ENCODE data around the gene NEURL1B.

DNA sequence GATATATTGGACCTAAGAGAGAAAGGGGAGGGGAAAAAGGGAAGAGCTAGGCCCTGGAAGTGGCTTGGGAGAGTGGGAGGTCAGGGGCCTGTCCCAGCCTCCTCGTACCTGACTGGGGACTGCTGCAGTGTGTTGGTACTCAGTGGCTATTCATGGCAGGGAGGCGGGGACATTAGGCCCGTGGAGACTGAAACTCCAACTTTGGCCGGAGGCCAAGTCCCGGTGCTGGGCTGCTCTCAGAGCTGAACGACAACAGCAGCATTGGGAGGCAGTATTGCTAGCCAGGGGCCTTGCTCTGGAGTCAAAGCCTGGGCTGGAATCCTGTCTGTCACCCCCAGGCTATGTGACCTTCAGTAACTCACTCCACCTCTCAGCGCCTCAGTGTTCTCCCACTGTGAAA, 37.8 kb downstream of the NEURL1B start:
- no peak for TF ChIP-seq TAF1 (conservative IDR thresholded peaks at IDR 0.05)
- TF ChIP-seq, protein P1, sequence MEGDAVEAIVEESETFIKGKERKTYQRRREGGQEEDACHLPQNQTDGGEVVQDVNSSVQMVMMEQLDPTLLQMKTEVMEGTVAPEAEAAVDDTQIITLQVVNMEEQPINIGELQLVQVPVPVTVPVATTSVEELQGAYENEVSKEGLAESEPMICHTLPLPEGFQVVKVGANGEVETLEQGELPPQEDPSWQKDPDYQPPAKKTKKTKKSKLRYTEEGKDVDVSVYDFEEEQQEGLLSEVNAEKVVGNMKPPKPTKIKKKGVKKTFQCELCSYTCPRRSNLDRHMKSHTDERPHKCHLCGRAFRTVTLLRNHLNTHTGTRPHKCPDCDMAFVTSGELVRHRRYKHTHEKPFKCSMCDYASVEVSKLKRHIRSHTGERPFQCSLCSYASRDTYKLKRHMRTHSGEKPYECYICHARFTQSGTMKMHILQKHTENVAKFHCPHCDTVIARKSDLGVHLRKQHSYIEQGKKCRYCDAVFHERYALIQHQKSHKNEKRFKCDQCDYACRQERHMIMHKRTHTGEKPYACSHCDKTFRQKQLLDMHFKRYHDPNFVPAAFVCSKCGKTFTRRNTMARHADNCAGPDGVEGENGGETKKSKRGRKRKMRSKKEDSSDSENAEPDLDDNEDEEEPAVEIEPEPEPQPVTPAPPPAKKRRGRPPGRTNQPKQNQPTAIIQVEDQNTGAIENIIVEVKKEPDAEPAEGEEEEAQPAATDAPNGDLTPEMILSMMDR (IDR thresholded peaks at IDR 0.05; ENCODE audit: low read depth, low read length, missing input control): no peak
- TF ChIP-seq SP1 (IDR thresholded peaks at IDR 0.05): no peak
- no peak for TF ChIP-seq FOXA1 (IDR thresholded peaks at IDR 0.05)
- TF ChIP-seq, protein P2, sequence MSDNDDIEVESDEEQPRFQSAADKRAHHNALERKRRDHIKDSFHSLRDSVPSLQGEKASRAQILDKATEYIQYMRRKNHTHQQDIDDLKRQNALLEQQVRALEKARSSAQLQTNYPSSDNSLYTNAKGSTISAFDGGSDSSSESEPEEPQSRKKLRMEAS (IDR thresholded peaks at IDR 0.05): no peak
- no peak for TF ChIP-seq JUND (IDR thresholded peaks at IDR 0.05)
- TF ChIP-seq RAD21 (IDR thresholded peaks at IDR 0.05): no peak
- no peak for TF ChIP-seq HNF4A (conservative IDR thresholded peaks at IDR 0.05)
- TF ChIP-seq GABPA (IDR thresholded peaks at IDR 0.05 in 1 of 2, conservative IDR thresholded peaks at IDR 0.05 in 1 of 2): no peak
- no peak for TF ChIP-seq HNF4G (IDR thresholded peaks at IDR 0.05)
- TF ChIP-seq, protein P3, sequence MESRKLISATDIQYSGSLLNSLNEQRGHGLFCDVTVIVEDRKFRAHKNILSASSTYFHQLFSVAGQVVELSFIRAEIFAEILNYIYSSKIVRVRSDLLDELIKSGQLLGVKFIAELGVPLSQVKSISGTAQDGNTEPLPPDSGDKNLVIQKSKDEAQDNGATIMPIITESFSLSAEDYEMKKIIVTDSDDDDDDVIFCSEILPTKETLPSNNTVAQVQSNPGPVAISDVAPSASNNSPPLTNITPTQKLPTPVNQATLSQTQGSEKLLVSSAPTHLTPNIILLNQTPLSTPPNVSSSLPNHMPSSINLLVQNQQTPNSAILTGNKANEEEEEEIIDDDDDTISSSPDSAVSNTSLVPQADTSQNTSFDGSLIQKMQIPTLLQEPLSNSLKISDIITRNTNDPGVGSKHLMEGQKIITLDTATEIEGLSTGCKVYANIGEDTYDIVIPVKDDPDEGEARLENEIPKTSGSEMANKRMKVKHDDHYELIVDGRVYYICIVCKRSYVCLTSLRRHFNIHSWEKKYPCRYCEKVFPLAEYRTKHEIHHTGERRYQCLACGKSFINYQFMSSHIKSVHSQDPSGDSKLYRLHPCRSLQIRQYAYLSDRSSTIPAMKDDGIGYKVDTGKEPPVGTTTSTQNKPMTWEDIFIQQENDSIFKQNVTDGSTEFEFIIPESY (IDR thresholded peaks at IDR 0.05): no peak
- no peak for TF ChIP-seq YY1 (IDR thresholded peaks at IDR 0.05)
- TF ChIP-seq, protein P4, sequence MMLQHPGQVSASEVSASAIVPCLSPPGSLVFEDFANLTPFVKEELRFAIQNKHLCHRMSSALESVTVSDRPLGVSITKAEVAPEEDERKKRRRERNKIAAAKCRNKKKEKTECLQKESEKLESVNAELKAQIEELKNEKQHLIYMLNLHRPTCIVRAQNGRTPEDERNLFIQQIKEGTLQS (IDR thresholded peaks at IDR 0.05): no peak
